ENCODE results near the gene AFAP1.

AFAP1 gene

DNA sequence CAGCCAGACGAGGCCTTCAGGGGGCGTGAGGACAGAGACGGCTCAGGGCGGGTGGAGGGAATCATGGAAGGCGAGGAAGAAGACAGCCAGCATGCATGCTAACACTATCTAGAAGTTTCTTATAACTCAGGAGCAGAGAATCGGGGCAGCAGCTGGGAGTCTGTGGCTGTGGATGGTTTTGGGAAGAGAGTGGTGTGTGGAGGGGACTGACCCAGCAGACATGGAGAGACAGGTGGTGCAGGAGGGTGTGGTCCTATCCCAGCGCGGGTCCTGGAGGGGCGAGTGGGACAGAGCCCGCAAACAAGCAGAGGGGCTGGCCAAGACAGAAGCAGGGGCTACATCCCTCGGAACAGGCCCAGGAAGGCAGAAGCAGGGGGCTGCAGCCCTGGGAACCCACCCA lies 192.1 kb downstream of the AFAP1 start:
- DNase-seq, result no peak

DNA sequence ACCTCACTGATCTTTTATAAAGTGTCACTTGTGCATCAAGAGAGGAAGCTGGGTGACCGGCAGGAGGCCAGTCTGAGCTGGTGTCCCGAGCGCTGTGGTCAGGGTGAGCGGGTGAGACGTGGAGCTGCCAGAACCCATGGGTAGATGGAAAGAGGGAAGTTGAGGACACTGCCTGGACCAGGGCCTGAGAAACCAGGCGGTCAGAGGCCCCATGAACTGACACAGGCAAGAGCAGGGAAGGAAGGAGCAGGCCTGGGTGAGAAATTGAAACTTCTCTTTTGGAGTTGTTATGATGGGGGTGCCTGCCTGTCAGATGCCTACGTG lies 192.6 kb downstream of the AFAP1 start:
- no peak for DNase-seq

DNA sequence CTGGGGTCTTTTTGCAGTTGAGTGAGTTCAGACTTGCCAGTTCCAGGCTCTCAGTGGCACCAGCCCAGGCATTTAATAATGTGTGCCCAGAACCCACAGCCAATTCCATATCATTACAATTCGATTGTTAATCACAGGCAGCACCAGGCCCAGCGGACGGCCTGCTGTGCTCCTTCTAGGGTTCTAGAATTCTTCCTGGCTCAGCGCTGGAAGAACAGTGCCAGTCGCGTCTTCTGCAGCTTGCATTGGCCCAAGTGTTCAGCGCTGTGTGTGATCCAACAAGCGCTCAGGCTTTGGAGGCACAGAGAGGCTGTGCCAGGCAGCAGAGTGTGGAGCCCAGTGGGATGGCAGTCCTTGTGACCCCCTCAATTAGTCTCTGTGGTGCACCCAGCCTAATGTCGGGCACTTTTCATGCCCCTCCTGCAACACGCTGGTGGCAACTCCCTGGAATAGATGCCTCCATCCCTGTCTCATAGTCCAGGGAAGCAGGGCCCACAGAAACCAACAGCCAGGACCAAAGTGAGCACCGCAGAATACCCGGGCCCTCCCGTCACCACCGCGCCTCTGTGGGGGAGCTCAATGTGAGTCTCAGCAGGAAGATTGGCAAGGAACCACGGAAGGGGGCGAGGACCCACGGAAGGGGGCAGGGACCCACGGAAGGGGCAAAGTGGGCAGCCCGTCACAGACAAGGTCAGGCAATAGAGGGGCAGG lies 193.2 kb downstream of the AFAP1 start:
- DNase-seq, result no peak

DNA sequence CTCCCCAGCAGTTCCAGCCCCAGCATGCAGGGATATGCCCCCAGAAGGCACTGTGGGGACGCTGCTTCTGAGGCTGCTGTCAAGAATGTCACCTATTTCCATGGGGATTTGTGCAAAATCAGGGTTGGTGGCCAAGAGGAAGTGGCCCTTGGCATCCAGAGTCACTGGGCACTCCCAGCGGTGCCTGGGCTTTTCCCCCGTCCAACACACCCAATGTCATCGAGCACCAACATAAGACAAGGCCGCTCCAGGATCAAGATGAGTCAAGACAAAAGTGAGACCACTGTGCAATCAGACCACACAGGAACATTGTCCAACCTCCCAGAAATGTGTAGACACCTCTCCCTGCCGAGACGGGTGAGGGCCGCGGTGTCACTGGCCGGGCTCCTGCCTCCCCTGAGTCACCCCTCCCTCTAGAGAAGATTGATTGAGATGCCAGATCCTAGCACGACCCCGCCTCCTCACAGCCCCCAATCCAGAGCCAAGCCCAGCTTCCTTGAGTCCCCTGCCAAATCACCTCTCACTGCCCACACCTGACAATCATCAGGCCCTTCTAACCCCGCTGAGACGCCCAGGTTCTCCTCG lies 194.3 kb downstream of the AFAP1 start:
- DNase-seq, result no peak

DNA sequence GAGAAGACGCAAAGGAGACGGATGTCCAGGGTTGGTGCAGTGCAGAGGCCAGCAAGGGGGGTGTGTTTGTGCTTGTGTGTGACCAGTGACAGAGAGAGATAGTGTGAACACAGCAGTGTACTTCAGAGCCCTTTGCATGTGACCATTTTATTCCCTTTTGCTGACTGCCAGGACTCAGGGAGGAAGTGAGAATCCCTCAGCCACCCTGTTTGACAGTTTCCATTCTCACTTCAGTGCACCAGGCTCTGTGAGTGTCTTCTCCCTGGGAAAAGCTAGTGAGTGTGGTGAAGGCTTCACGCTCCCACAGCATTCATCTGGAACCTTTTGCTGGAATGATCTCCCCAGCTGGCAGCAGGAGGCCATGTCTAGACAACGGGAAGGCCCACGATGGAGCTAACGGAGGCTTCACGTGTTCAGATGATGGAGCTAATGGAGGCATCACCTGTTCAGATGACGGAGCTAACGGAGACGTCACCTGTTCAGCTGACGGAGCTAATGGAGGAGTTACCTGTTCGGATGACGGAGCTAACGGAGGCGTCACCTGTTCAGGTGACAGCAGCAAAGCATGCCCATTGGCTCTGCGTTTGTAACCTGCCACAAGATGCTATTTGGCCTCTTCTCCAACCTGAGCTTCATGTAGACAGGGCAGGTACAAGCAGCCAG lies 195.4 kb downstream of the AFAP1 start:
- DNase-seq, result no peak

DNA sequence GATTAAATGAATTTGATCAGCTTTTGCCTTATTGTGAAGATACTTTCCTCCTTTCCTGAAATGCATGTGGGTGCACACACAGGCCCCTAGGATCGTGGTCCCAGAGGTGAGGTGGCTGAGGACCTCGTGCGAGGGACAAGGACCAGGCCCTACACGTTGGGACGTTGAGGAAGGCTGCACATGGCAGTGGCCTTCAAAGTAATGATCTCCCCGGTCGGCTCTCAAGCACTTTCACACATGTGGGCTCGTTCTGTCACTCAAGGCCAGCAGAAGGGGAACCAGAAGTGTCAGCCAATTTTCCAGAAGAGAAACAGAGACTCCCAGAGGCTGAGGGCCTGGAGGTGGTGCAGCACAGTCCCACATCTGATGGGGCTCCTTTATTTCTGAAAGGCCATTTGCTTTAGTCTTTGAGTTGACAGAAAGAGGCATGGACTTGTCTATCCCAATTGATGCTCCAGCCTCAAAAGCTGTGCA lies 196.8 kb downstream of the AFAP1 start:
- DNase-seq, result no peak

DNA sequence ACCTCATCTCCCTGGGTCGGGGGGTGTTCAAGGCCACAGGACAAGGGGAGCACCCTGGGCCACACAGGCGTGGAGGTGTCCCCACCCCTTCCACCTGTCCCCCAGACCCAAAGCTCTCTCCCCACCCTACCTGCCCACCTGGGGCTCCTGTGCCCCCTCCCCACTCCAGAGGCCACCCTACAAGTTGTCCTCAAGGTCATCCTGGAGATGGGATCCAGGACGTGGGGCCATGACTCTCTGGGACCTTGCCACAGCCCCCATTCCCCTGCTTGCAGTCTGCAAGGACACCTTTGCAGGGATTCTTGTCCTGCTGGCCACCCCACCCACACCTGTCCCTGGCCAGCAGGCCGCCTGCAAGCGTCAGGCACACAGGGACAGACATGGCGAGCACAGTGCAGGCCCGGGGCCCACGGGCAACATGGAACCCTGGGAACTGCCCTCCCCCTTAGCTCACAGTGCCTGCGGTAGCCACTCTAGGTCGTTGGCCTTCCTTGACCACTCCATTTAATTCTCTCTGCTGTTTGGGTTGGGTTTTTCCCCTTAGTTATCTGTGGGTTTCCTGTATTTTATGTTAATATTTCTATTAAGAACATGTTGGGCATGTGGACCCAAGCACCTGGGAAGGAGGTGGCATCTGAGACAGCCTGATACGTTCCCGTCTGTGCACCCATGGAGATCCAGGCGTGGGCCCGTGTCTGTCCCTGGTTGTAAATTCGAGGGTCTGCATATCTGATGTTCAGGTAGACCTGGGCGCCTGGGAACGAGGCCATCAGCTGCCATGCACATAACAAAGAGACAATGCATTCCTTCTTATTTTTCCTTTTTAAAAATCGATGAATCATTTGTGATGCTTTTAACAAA lies 197.5 kb downstream of the AFAP1 start:
- no peak for DNase-seq

DNA sequence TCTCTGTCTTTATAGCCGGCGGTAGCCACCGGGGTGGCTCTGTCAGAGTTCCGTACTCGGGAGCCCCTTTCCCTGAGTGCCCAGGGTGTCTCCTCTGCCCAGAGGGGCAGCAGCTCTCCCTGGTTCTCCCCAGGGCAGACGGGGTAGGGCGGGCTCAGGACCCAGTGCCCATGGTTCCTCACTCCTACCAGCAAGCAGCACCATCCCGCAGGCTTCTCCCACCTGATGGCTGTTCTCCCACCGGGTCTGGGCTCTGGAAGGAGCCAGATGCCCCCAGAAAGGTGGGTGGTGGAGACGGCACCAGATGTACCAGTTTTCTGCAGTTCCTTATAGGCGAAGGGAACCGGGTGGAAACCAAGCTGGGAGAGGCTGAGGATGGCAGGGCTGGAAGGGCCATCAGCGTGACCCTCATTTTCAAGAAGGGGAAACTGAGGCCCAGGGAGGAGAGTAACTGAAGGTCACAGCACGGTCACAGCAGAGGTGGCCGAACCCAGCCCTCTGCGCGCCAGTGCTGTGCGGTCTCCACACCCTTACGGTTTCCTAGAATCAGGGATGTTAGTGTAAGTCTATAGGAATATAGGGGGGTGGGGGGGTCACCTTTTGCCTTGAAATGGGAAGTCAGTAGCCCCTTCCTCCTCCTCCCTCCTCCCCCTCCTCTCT lies 198.7 kb downstream of the AFAP1 start:
- no peak for DNase-seq

DNA sequence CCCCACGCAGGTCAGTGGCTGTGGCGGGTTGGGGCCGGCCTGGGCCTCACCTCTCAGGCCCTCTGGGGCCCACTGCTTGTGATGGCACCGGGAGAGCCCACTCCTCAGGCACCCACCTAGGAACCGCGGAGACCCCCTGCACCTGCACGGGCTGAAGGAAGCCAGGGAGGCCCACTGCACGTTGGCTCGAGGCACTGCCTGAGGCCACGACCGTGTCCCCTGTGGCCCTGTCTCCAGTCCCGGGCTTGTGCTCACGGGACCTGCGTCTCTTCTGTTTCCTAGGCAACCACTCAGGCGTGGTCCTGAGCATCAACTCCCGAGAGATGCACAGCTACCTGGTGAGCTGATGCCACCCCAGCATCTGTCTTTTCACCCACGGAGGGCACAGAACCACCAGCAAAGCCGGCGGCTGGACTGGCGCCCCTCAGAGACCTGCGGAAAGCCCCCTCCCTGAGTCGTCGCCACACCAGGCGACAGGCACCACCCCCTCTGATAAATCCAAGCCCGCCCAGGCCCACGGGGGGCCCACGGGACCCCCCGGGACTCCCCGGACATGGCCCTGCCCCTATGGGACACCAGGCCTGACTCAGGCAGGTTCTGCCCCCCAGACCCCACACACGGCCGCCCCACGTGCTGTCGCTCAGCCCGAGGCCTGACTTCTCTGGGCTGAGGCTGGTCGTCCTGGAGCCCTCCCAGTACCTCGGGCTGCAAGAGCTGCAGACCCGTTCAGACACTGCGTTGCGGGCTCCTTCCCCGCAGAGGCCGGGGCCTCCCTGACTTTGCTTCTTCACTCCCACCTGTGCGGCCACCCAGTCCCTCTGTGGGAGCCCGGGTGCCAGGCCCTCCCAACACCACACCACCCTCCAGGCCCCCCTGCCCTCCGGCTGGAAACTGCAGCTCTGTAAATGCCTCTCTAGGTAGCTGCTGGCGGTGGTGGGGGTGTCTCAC lies 199.5 kb downstream of the AFAP1 start:
- no peak for DNase-seq

DNA sequence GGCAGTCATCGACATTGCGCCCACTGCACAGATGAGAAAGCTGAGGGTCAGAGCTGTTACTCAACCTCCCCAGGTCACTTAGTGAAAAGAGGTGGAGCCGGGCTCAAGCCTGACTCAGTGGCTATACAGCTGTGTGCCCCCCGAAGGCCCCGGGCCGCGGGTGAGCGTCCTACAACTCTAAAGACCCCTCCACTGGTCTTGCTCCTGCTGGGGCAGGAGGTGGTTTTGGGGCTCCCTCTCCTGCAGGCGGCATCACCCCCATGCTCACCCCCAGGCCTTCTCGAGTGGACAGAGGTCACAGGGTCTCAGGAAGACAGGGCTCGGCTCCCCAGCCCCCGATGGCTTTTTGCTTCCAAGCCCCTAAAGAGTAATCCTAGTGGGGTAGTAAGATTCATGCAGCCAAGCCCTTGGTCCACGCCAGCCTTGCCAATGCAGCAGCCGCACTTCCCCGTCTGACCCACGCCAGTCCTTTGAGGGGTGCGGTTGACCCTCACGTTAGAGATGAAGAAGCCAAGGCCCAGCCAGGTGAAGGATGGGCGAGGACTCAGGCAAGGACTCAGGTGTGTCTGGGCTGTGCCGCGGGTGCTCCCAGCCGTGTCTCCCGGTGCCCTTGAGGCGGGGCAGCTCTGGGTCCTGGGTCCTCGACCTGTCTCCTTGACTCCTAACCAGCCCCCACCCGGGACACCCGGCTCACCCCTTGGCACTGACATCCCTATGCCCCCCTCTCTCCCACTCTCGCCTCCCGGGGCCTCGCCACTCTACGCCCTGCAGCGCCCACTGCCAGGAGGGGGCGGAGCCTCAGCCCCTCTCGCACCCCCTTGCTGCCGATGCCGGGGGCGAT lies 200.4 kb downstream of the AFAP1 start:
- DNase-seq, result no peak

DNA sequence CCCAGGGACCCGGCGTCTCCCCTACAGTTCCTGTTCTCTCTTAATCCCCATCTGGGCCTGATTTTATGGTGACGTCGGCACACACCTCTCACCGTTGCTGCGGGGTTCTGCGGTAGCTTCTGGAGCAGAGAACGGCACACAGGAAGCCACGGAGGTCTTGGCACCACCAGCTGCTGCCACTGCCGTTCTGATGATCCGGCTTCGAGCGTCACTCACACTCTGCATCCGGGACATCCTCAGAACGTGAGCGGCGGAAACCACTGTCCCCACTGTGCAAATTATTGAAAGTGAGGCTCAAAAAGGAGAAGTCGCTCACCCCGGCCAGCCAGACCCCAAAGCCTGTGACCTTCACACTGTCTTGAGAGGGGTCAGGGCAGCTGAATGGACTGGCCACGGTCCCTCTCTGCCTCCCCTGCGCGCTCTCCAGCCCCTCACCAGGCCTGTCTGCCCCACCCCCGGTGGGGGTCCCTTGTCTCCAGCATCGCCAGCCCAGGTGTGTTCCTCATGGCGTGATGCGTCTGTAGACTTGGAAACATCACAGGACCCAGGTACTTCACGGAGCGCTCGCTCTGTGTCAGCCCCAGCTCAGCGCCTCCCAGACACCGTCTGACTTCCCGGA lies 201.1 kb downstream of the AFAP1 start:
- no peak for DNase-seq

DNA sequence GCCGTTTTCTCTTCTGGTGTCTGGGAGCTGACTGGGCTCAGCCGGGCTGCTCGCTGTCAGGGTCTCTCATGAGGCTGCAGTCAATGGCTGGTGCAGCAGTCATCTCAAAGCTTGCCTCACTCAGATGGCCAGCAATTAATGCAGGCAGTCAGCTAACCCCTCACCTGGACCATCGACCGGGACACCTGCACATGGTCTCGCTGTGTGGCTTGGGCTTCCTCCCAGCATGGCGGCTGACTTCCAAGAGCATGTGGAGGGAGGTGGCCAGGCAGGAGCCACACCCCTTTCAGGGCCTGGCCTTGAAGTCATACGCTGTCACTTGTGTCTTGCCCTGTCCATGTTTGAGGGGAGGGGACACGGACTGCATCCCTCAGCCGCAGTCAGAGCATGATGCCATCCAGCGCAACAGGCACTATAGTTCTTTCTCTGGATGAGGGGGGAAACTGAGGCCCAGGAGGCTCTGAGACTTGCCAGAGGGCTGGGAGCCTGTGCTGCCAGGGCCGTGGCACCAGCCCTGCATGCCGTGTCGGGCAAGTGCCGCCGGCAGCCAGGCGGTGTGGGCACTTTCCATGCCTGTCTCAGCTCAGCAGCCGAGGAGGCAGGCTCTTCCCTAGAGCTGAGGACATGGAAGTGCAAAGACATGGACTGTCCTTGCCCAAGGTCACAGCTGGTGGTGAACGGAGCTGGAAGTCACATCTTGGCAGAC lies 201.8 kb downstream of the AFAP1 start:
- DNase-seq, result no peak

DNA sequence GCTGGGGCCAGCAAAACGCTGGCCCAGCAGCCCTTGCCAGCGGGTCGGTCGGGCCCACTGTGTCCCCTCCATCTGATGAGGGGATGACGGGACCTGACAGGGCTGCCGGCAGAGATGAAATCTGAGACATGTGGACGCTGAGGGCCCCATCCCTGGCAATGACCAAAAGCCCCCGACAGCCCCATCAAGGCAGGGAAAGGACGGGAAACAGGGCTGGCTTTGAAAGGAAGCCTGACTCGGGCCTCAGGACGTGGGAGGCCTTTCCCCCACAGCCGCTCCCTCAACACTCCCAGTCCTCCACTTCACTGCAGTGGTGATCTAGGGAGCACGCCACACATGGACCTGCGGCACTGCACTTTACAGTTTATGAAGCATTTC lies 202.4 kb downstream of the AFAP1 start:
- DNase-seq, result no peak

DNA sequence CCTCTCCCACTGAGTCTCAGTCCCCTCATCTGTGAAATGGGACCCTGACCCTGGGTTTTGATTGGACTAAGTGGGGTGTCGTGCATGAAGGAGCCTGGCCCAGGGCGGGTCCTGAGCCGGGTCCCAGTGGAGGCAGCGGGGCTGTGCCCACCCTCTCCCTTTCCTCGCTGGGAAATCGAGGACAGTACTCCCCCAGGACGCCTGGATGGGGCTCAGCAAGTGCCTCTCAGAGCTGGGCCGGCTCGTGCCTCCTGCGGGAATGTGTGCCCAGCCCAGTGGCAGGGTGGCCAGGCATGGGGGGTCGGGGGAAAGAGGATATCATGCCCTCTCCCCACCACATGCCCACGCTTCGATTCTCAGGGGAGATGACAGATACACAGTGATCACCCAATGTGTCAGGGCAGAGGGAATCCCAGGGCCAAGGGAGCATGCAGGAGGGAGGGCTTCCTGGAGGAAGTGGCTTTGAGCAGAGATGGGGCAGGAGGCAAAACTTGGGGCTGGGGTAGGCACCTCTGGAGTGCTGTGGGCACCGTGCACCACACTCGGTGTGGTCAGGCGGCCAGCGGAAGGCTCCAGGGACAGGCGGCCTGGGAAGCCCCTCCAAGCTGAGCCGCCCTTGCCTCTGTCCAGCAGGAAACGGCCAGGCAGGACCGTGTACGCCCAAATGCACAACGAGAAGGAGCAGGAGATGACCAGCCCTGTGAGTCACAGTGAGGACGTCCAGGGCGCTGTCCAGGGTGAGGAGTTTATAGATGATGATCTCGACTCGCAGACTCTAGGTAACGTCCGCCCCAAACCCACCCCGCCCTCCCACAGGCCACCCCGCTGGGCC lies 203.0 kb downstream of the AFAP1 start:
- DNase-seq, result no peak

DNA sequence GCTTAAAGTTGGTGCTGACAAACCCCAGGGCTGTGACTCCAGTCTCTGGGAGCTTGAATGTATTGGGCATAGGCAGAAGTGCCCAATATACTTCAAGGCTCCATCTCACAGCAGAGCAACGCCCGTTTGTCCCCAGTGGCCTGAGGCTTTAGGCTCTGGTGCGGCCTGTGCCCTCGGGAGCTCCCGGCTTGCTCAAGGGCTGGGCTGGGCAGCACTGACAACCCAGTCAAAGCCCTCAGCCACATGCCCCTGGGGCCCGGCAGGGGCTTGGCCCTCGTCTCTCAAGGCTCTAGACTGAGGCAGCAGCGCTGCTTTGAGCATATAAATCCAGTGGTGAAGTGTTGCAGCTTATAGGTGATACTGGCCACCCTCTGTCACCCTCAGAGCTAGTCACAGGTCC lies 203.7 kb downstream of the AFAP1 start:
- no peak for DNase-seq

DNA sequence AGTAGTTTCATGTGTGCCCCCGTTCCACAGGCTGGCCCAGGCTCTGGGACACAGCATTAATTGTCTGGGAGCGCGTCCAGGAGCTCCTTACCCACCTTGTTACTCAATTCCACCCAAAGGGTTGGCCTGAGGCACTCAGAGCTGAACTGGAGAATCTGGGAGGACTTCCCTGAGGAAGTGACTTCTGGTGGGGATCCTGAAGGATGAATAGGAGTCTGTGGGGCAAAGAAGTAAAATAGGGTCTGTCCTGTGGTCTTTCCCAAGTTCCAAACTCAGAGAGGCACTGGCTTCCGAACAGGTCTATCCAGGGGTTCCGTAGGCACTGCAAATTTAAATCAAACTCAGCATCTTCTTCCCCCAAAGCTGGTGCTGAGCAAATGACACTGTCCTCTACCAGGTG lies 204.3 kb downstream of the AFAP1 start:
- no peak for DNase-seq

DNA sequence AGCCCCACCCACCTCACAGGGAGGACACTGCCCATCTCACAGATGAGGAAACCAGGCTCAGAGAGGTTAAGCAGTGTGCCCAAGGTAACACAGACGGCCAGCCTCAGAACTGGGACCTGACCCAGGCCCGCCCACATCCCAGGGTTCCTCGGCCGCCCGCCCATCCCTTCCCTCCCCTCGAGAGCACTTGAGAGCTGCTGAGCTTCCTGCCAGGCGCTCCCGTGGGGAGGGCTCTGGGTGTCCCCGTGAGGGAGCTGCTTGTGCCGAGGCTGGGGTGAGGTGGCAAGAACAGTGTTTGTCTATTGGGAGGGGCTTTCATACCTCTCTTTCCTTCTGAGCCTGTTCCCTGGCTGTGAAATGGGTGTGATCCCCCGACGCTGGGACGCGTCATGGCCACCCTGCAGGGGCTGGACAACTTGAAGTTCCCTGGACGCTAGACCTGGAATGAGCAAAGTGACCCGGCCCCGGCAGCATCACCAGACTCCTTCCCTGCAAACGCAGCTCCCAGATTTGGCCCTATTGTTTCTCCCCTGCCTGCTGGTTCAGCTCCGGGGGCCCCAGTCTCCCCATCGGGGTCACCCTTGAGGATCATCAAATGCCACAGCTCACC lies 204.9 kb downstream of the AFAP1 start:
- DNase-seq, result no peak
